Mesenchymal stem cell (in vitro differentiated cells and primary cell): ENCODE results near the gene RERG. TPM values are rescaled to one million over a fixed set of nuclear protein-coding genes. Genes with fewer than 3 reads are reported as not detected.

Source experiments
- DNase-seq: peaks from one replicate; pipeline ENCODE4 v3.0.0-alpha.2; 2013
- H2AFZ ChIP-seq: one replicate; pipeline ENCODE4 v1.6.1; 2013; ENCODE audit warnings: low read depth, mild to moderate bottlenecking, control low read depth, inconsistent platforms, low read length, moderate library complexity
- H2AK5ac ChIP-seq: 2 replicates; pipeline ENCODE4 v1.6.1; 2013; ENCODE audit warnings: low read length, moderate library complexity, mild to moderate bottlenecking, inconsistent platforms; ENCODE audit not compliant: severe bottlenecking
- H2BK120ac ChIP-seq: one replicate; pipeline ENCODE4 v1.6.1; 2013; ENCODE audit warnings: low read depth, mild to moderate bottlenecking, inconsistent platforms, low read length, moderate library complexity
- H2BK12ac ChIP-seq, 2 experiments: one replicate each; pipeline ENCODE4 v1.6.1; 2013; ENCODE audit warnings: inconsistent platforms in 2 of 2, low read length in 2 of 2, mild to moderate bottlenecking in 2 of 2, moderate library complexity in 2 of 2, control low read depth in 1 of 2
- H2BK15ac ChIP-seq: one replicate; pipeline ENCODE4 v1.6.1; 2013; ENCODE audit warnings: mild to moderate bottlenecking, low read depth, inconsistent platforms; ENCODE audit not compliant: poor library complexity, severe bottlenecking
- H2BK5ac ChIP-seq: 2 replicates; pipeline ENCODE4 v1.6.1; 2013; ENCODE audit warnings: low read depth, mild to moderate bottlenecking, low read length, control low read depth, inconsistent platforms; ENCODE audit not compliant: poor library complexity, severe bottlenecking
- H3K14ac ChIP-seq, 2 experiments: one replicate each; pipeline ENCODE4 v1.6.1; 2013; ENCODE audit warnings: inconsistent platforms in 2 of 2, low read length in 2 of 2, control low read depth in 1 of 2, mild to moderate bottlenecking in 1 of 2, moderate library complexity in 1 of 2
- H3K18ac ChIP-seq, 2 experiments: one replicate each; pipeline ENCODE4 v1.6.1; 2013; ENCODE audit warnings: inconsistent platforms in 2 of 2, low read length in 2 of 2, control low read depth in 1 of 2, low read depth in 1 of 2, mild to moderate bottlenecking in 1 of 2
- H3K23ac ChIP-seq, 2 experiments: one replicate each; pipeline ENCODE4 v1.6.1; 2013; ENCODE audit warnings: inconsistent platforms in 2 of 2, low read length in 2 of 2, mild to moderate bottlenecking in 2 of 2, moderate library complexity in 2 of 2, control low read depth in 1 of 2
- H3K27ac ChIP-seq: 2 replicates; pipeline ENCODE4 v1.5.1; 2013; ENCODE audit warnings: mild to moderate bottlenecking, moderate library complexity, low read length, control low read depth, inconsistent platforms; ENCODE audit not compliant: poor library complexity, severe bottlenecking
- H3K27me3 ChIP-seq, 2 experiments: 2 replicates each; pipeline versions ENCODE4 v1.6.1 to v1.7.0; 2013; ENCODE audit warnings: low read length in 2 of 2, mild to moderate bottlenecking in 2 of 2, moderate library complexity in 2 of 2, control low read depth in 1 of 2, inconsistent platforms in 1 of 2; ENCODE audit not compliant: control insufficient read depth in 1 of 2, insufficient read depth in 1 of 2
- H3K36me3 ChIP-seq, 2 experiments: 2 replicates each; pipeline versions ENCODE4 v1.6.1 to v1.7.0; 2013; ENCODE audit warnings: low read length in 2 of 2, control low read depth in 1 of 2, inconsistent platforms in 1 of 2, low read depth in 1 of 2, mild to moderate bottlenecking in 1 of 2; ENCODE audit not compliant: insufficient read depth in 2 of 2, control insufficient read depth in 1 of 2
- H3K4ac ChIP-seq, 2 experiments: one replicate each; pipeline ENCODE4 v1.6.1; 2013; ENCODE audit warnings: inconsistent platforms in 2 of 2, low read length in 2 of 2, mild to moderate bottlenecking in 2 of 2, moderate library complexity in 2 of 2, control low read depth in 1 of 2, low read depth in 1 of 2
- H3K4me1 ChIP-seq: 2 replicates; pipeline ENCODE4 v1.6.1; 2013; ENCODE audit warnings: low read depth, low read length, control low read depth; ENCODE audit not compliant: control insufficient read depth, insufficient read depth
- H3K4me2 ChIP-seq: 2 replicates; pipeline ENCODE4 v1.6.1; 2013; ENCODE audit warnings: low read length, mild to moderate bottlenecking, inconsistent platforms; ENCODE audit not compliant: poor library complexity, severe bottlenecking
- H3K4me3 ChIP-seq, 2 experiments: 2 replicates each; pipeline versions ENCODE4 v1.5.1 to v1.7.0; 2013; ENCODE audit warnings: low read length in 2 of 2, mild to moderate bottlenecking in 2 of 2, control low read depth in 1 of 2, low read depth in 1 of 2; ENCODE audit not compliant: insufficient read depth in 1 of 2
- H3K79me1 ChIP-seq: replicated peaks from 2 replicates; pipeline ENCODE4 v1.6.1; 2013; ENCODE audit warnings: mild to moderate bottlenecking, control low read depth, low read length, inconsistent platforms; ENCODE audit not compliant: poor library complexity, severe bottlenecking
- H3K9ac ChIP-seq: 2 replicates; pipeline ENCODE4 v1.7.0; 2013; ENCODE audit warnings: mild to moderate bottlenecking, low read length, moderate library complexity
- H3K9me3 ChIP-seq: 2 replicates; pipeline ENCODE4 v1.7.0; 2013; ENCODE audit warnings: mild to moderate bottlenecking, low read length; ENCODE audit not compliant: control insufficient read depth
- H4K8ac ChIP-seq: one replicate; pipeline ENCODE4 v1.6.1; 2013; ENCODE audit warnings: inconsistent platforms, mild to moderate bottlenecking, low read length, moderate library complexity
- H4K91ac ChIP-seq: one replicate; pipeline ENCODE4 v1.6.1; 2013; ENCODE audit warnings: mild to moderate bottlenecking, low read length, inconsistent platforms
- WGBS: methylation state at CpG from one replicate; pipeline ENCODE4 v1.1.7; 2013; ENCODE audit warnings: mixed read lengths; 5-methylcytosine and 5-hydroxymethylcytosine counted together
- polyA plus RNA-seq, 2 experiments: library from polyadenylated mRNA; stranded (reverse); fragments of 200-250 nt; gene quantifications; one replicate each; pipeline ENCODE4 v1.2.3, GENCODE V29; 2013

Gene RERG
- polyA plus RNA-seq (2013, experiment 1 of 2), result 0.70 TPM
- polyA plus RNA-seq (2013, experiment 2 of 2), result 0.81 TPM

- Histone ChIP-seq H3K4ac (peak within 1 kb of the TSS in 1 of 2 experiments; percentile 49), H3K27ac (no peak within 1 kb of the TSS), H2BK120ac (no peak within 1 kb of the TSS), H3K23ac (peak within 1 kb of the TSS in 1 of 2 experiments; percentile 69), H3K4me3 (peak within 1 kb of the TSS; percentile 66 to 80), H2BK12ac (peak within 1 kb of the TSS in 1 of 2 experiments; percentile 79), H3K79me1 (no peaks in the 10 kb centered on the region), H3K36me3 (no peaks in the 10 kb centered on the region), H3K27me3 (peaks cover 0 to 27% of the 10 kb centered on the region in 2 experiments), H4K91ac (peak within 1 kb of the TSS; percentile 25), H3K14ac (peak within 1 kb of the TSS in 1 of 2 experiments; percentile 74), H3K9ac (peak within 1 kb of the TSS; percentile 79), H2AFZ (peak within 1 kb of the TSS; percentile 72), H4K8ac (peak within 1 kb of the TSS; percentile 70), H3K4me2 (peak within 1 kb of the TSS; percentile 95), H2BK5ac (no peak within 1 kb of the TSS), H3K4me1 (peaks cover 3% of the 10 kb centered on the region), H3K9me3 (no peaks in the 10 kb centered on the region), H2BK15ac (no peak within 1 kb of the TSS), H3K18ac (peak within 1 kb of the TSS in 1 of 2 experiments; percentile 85), H2AK5ac (no peak within 1 kb of the TSS)
- WGBS, result 3% methylated on average over 53 of the region's 55 CpGs
- DNase-seq, result peak; percentile 71
Measured at GRCh38 chr12:15220915-15221885, at the start of gene RERG. RERG (minus strand) TSS chr12:15221417; CDS start chr12:15217489, 3,928 bp downstream.

GRCh38 chr12:15270591-15270990 is 49.4 kb upstream of the RERG start:
- Histone ChIP-seq H4K8ac (no peak overlapping the region), H3K27me3 (no peaks in the 10 kb centered on the region), H3K4me3 (no peak overlapping the region), H3K79me1 (no peaks in the 10 kb centered on the region), H3K23ac (no peak overlapping the region), H4K91ac (no peak overlapping the region), H2BK120ac (no peak overlapping the region), H3K18ac (no peak overlapping the region), H3K9ac (no peak overlapping the region), H3K4me1 (no peaks in the 10 kb centered on the region), H2BK5ac (no peak overlapping the region), H3K4me2 (no peak overlapping the region), H3K4ac (no peak overlapping the region), H2AFZ (no peak overlapping the region), H3K9me3 (no peaks in the 10 kb centered on the region), H2BK15ac (no peak overlapping the region), H3K27ac (no peak overlapping the region), H3K36me3 (no peaks in the 10 kb centered on the region), H2AK5ac (no peak overlapping the region), H3K14ac (no peak overlapping the region), H2BK12ac (no peak overlapping the region)
- WGBS, result 57% methylated on average over 4 of the region's 4 CpGs
- DNase-seq, result no peak

- no peak overlapping the region for H2BK12ac ChIP-seq
- H3K14ac ChIP-seq, result no peak overlapping the region
- no peak overlapping the region for H2BK5ac ChIP-seq
- H3K27ac ChIP-seq, result no peak overlapping the region
- H3K36me3 ChIP-seq, result no peaks in the 10 kb centered on the region
- no peaks in the 10 kb centered on the region for H3K9me3 ChIP-seq
- no peak overlapping the region for H2BK15ac ChIP-seq
- peak; percentile 68 for DNase-seq
- H3K27me3 ChIP-seq, result no peaks in the 10 kb centered on the region
- no peak overlapping the region for H2BK120ac ChIP-seq
- no peak overlapping the region for H4K8ac ChIP-seq
- no peaks in the 10 kb centered on the region for H3K79me1 ChIP-seq
- H3K4me1 ChIP-seq, result no peaks in the 10 kb centered on the region
- no peak overlapping the region for H3K4me2 ChIP-seq
- H3K18ac ChIP-seq, result no peak overlapping the region
- 0% methylated on average over 2 of the region's 2 CpGs for WGBS
- H3K4me3 ChIP-seq, result no peak overlapping the region
- H3K9ac ChIP-seq, result no peak overlapping the region
- no peak overlapping the region for H3K4ac ChIP-seq
- H2AK5ac ChIP-seq, result no peak overlapping the region
- no peak overlapping the region for H2AFZ ChIP-seq
- H3K23ac ChIP-seq, result no peak overlapping the region
- no peak overlapping the region for H4K91ac ChIP-seq
Measured at GRCh38 chr12:15268927-15269552, 47.8 kb upstream of the RERG start.

GRCh38 chr12:15268309-15268708 is 47.1 kb upstream of the RERG start:
- Histone ChIP-seq H3K9me3 (no peaks in the 10 kb centered on the region), H2BK5ac (no peak overlapping the region), H3K27me3 (no peaks in the 10 kb centered on the region), H3K23ac (no peak overlapping the region), H3K4me1 (no peaks in the 10 kb centered on the region), H2BK15ac (no peak overlapping the region), H4K8ac (no peak overlapping the region), H3K9ac (no peak overlapping the region), H3K18ac (no peak overlapping the region), H2AFZ (no peak overlapping the region), H2BK120ac (no peak overlapping the region), H3K27ac (no peak overlapping the region), H3K4me3 (no peak overlapping the region), H3K36me3 (no peaks in the 10 kb centered on the region), H4K91ac (no peak overlapping the region), H3K4ac (no peak overlapping the region), H3K4me2 (no peak overlapping the region), H2AK5ac (no peak overlapping the region), H3K79me1 (no peaks in the 10 kb centered on the region), H2BK12ac (no peak overlapping the region), H3K14ac (no peak overlapping the region)
- 100% methylated on average over 1 of the region's 1 CpG for WGBS
- DNase-seq, result no peak
